ENCODE data around the gene FBN1.

Gene FBN1

DNA sequence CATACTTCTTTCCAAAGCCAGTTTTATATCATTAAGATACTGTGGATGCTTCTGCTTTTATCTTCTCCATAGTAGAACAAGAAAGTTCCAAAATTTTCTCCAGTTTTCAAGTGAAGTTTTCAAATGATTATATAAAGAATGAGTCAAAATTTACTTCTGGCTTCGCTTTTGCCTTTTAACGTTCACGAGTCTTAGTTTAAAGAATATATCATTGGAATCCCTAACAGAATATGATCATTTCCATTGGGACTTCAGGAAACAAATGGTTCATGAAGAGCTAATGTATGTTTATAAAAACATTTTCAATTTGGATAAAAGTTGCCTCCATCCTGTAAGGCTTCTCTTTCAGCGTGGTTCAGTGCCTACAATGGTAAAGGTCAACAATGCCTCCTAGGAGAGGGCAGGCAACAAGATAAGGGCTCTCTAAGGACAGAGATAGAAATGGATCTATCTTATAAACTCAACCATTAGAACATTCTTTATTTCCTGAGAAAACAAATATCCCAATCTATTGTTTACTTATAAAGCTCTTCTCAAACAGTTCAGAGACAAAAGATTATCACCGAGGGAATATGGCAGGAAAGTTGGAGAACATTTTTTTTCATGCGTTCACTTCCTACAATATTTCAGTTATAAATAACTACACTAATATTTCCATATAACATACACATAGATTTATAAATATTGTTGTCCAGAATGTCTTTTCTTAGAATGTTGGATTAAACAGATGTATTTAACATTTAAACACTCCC lies 60.5 kb downstream of the FBN1 start:
- H3K4me3 ChIP-seq (ENCODE audit: low read length), result no peak overlapping the region
- no peak for TF ChIP-seq EZH2phosphoT487 (IDR thresholded peaks at IDR 0.05; ENCODE audit: low read depth)
- TF ChIP-seq, protein P1, sequence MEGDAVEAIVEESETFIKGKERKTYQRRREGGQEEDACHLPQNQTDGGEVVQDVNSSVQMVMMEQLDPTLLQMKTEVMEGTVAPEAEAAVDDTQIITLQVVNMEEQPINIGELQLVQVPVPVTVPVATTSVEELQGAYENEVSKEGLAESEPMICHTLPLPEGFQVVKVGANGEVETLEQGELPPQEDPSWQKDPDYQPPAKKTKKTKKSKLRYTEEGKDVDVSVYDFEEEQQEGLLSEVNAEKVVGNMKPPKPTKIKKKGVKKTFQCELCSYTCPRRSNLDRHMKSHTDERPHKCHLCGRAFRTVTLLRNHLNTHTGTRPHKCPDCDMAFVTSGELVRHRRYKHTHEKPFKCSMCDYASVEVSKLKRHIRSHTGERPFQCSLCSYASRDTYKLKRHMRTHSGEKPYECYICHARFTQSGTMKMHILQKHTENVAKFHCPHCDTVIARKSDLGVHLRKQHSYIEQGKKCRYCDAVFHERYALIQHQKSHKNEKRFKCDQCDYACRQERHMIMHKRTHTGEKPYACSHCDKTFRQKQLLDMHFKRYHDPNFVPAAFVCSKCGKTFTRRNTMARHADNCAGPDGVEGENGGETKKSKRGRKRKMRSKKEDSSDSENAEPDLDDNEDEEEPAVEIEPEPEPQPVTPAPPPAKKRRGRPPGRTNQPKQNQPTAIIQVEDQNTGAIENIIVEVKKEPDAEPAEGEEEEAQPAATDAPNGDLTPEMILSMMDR (IDR thresholded peaks at IDR 0.05; ENCODE audit: low read depth, low read length), result no peak
- H3K27me3 ChIP-seq (ENCODE audit: low read depth, low read length), result no peaks in the 10 kb centered on the region
- H3K4me2 ChIP-seq (ENCODE audit: low read length), result no peak overlapping the region
- H2AFZ ChIP-seq (ENCODE audit: low read depth, low read length), result no peak overlapping the region
- H3K36me3 ChIP-seq (replicated peaks; ENCODE audit: low read depth, low read length), result no peaks in the 10 kb centered on the region
- H3K27ac ChIP-seq (ENCODE audit: low read length), result no peak overlapping the region
- no peak overlapping the region for H3K9ac ChIP-seq (ENCODE audit: low read length)
- H3K9me3 ChIP-seq (ENCODE audit: insufficient read depth, low read length), result no peaks in the 10 kb centered on the region
- H3K4me1 ChIP-seq (ENCODE audit: low read length), result no peaks in the 10 kb centered on the region
- no peaks in the 10 kb centered on the region for H3K79me2 ChIP-seq (ENCODE audit: low read length)
- no peaks in the 10 kb centered on the region for H4K20me1 ChIP-seq (ENCODE audit: insufficient read depth, low read length)

DNA sequence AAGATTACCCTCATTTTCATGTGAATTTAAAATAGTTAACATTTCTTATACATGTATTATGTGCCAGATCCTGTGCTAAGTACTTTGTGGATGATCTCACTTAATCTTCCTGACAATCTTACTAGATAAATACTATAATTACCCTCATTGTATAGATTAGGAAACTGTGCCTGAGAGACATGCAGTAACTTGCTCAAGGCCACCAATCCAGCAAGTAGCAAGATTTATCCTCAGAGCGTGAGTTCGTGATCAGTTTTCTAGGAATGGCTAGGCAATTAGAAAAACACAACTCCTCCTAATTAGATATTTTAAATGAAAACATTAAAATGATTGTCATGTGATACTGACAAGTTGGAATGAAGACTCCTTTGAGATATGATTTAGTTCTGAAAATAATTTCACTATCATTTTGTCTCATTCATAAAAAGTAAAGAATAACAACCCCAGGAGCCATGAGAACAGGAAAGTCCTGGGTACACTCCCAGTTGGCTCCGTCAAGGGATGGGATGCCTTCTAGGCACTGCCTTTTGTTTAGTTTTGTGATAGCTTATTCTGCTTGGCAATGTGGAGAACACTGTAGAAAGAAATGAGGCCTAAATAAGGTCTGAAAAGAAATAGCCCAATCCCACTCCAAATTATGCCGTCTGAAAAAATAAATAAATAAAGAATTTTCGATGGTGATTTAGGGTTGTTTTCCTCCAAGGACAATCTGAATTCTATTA lies 61.3 kb downstream of the FBN1 start:
- H3K9ac ChIP-seq (ENCODE audit: low read length), result no peak overlapping the region
- no peak overlapping the region for H3K4me2 ChIP-seq (ENCODE audit: low read length)
- no peaks in the 10 kb centered on the region for H3K27me3 ChIP-seq (ENCODE audit: low read depth, low read length)
- H3K4me3 ChIP-seq (ENCODE audit: low read length), result no peak overlapping the region
- no peaks in the 10 kb centered on the region for H3K36me3 ChIP-seq (replicated peaks; ENCODE audit: low read depth, low read length)
- no peaks in the 10 kb centered on the region for H3K9me3 ChIP-seq (ENCODE audit: insufficient read depth, low read length)
- no peaks in the 10 kb centered on the region for H4K20me1 ChIP-seq (ENCODE audit: insufficient read depth, low read length)
- no peak overlapping the region for H2AFZ ChIP-seq (ENCODE audit: low read depth, low read length)
- no peak for TF ChIP-seq EZH2phosphoT487 (IDR thresholded peaks at IDR 0.05; ENCODE audit: low read depth)
- TF ChIP-seq, protein P1 (IDR thresholded peaks at IDR 0.05; ENCODE audit: low read depth, low read length), result no peak
- no peak overlapping the region for H3K27ac ChIP-seq (ENCODE audit: low read length)
- no peaks in the 10 kb centered on the region for H3K79me2 ChIP-seq (ENCODE audit: low read length)
- no peaks in the 10 kb centered on the region for H3K4me1 ChIP-seq (ENCODE audit: low read length)

DNA sequence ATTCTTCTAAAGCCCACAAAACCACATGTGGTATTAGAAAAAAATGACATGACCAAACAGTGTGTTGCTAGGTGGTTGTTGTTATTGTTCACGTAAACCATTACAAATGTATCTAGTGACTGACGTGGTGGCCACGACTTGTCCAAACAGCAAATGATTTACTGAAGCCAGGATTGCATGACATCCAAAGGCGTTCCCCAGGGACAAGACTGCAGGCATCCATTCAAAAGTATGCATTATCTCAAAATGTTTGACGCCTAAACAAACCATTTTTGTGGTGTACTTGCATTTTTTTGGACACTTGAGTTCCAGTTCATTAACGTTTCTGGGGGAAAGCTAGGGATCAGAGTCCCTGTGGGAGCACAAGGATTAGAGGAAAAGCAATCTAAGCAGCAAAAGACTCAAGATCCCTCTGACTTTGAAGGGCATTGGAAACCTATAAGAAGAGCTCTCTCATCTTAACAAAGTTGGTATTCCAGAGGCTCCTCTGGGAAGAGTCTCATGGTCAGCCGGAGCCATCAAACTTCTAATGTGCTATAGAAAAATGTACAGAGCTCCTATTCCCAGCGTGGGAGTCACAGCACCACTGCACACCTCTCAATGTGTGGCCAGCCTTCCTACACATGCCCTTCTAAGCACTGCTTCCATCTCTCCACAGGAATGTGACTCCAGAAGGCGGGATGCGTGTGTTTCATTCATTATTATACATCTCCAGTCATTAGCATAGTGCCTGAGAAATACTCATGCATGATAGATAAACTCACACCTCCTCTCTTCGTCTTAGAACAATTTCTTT lies 62.9 kb downstream of the FBN1 start:
- TF ChIP-seq EZH2phosphoT487 (IDR thresholded peaks at IDR 0.05; ENCODE audit: low read depth), result no peak
- TF ChIP-seq, protein P1 (IDR thresholded peaks at IDR 0.05; ENCODE audit: low read depth, low read length), result no peak
- Histone ChIP-seq H3K9me3 (ENCODE audit: insufficient read depth, low read length) (no peaks in the 10 kb centered on the region), H3K4me1 (ENCODE audit: low read length) (no peaks in the 10 kb centered on the region), H3K27ac (ENCODE audit: low read length) (no peak overlapping the region), H3K79me2 (ENCODE audit: low read length) (no peaks in the 10 kb centered on the region), H3K36me3 (replicated peaks; ENCODE audit: low read depth, low read length) (no peaks in the 10 kb centered on the region), H4K20me1 (ENCODE audit: insufficient read depth, low read length) (no peaks in the 10 kb centered on the region), H2AFZ (ENCODE audit: low read depth, low read length) (no peak overlapping the region), H3K4me2 (ENCODE audit: low read length) (no peak overlapping the region), H3K27me3 (ENCODE audit: low read depth, low read length) (no peaks in the 10 kb centered on the region), H3K9ac (ENCODE audit: low read length) (no peak overlapping the region), H3K4me3 (ENCODE audit: low read length) (no peak overlapping the region)

DNA sequence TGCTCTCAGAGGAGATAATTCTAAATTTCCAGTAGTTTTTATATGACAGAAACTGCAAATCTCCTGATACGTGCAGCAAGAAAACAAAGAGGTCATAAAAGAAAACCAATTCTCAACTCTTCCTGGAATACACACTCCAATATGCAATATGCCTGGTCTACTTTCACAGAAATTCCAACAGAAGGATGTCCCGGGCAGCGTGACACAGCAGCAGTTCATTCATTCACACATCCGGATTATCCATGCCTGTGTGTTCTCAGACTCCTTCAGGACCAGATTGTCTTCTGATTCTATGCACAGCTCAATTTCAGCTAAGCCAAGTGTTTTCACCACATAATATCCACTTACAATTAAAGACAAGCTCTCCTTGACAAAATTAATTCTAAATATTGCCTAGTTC lies 64.3 kb downstream of the FBN1 start:
- H3K79me2 ChIP-seq (ENCODE audit: low read length), result no peaks in the 10 kb centered on the region
- no peak for TF ChIP-seq EZH2phosphoT487 (IDR thresholded peaks at IDR 0.05; ENCODE audit: low read depth)
- TF ChIP-seq, protein P1 (IDR thresholded peaks at IDR 0.05; ENCODE audit: low read depth, low read length), result no peak
- H3K4me1 ChIP-seq (ENCODE audit: low read length), result no peaks in the 10 kb centered on the region
- H3K4me3 ChIP-seq (ENCODE audit: low read length), result no peak overlapping the region
- H4K20me1 ChIP-seq (ENCODE audit: insufficient read depth, low read length), result no peaks in the 10 kb centered on the region
- H3K9ac ChIP-seq (ENCODE audit: low read length), result no peak overlapping the region
- no peaks in the 10 kb centered on the region for H3K9me3 ChIP-seq (ENCODE audit: insufficient read depth, low read length)
- no peaks in the 10 kb centered on the region for H3K36me3 ChIP-seq (replicated peaks; ENCODE audit: low read depth, low read length)
- H2AFZ ChIP-seq (ENCODE audit: low read depth, low read length), result no peak overlapping the region
- H3K27ac ChIP-seq (ENCODE audit: low read length), result no peak overlapping the region
- no peak overlapping the region for H3K4me2 ChIP-seq (ENCODE audit: low read length)
- no peaks in the 10 kb centered on the region for H3K27me3 ChIP-seq (ENCODE audit: low read depth, low read length)
